AG04449 (cell line): ENCODE results near the gene FSIP2.
"Not testable (repeated sequence)": the region's sequence is repeated elsewhere in the genome, so short reads cannot be mapped to it uniquely, and the experiment has no call there.

Experiments used
- CTCF ChIA-PET: fragments of 350-600 bp; formaldehyde crosslinking; extraction: SDS; loops from one replicate; lab custom pipeline; 2021; ENCODE audit warnings: antibody characterized with exemption; lab: Yijun Ruan, JAX
- POLR2A ChIA-PET: fragments of 400-600, 350-600 bp; formaldehyde crosslinking; extraction: SDS; loops from one replicate; lab custom pipeline; 2020; ENCODE audit warnings: antibody characterized with exemption, inconsistent platforms; lab: Yijun Ruan, JAX
- DNase-seq: peaks from one replicate; pipeline ENCODE4 v3.0.0-alpha.2; 2010; ENCODE audit warnings: low read depth, low spot score
- H3K4me3 ChIP-seq: 2 replicates; pipeline ENCODE4 v1.5.1; 2011; ENCODE audit warnings: low read depth, mild to moderate bottlenecking, control low read depth, low read length
- CTCF ChIP-seq: IDR thresholded peaks from one replicate; pipeline ENCODE4 v1.5.1; 2011; ENCODE audit warnings: mild to moderate bottlenecking, moderate library complexity, low read length, control low read depth, inconsistent platforms; ENCODE audit not compliant: insufficient read depth; ENCODE audit errors: missing control alignments

The FSIP2 gene

DNA sequence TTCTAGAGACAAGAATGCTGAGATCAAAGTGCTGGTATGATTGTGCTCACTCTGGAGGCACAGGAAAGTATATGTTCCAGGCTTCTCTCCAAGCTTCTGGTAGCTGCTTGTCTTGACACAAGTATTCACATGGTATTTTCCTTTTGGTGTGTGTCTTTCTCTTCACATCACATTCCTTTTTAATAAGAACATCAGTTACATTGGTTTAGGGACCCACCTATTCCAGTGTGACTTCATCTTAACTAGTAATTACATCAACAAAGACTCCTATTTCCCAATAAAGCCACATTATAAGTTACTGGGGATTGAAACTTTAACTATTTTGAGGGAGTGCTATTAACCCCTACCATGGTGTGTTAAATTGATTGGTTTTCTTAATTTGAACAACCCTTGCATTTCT lies 119.1 kb downstream of the FSIP2 start:
- no peak for TF ChIP-seq CTCF
- no peak overlapping the region for H3K4me3 ChIP-seq
- POLR2A ChIA-PET, result no interaction called here
- DNase-seq, result no peak
- CTCF ChIA-PET, result no interaction called here

DNA sequence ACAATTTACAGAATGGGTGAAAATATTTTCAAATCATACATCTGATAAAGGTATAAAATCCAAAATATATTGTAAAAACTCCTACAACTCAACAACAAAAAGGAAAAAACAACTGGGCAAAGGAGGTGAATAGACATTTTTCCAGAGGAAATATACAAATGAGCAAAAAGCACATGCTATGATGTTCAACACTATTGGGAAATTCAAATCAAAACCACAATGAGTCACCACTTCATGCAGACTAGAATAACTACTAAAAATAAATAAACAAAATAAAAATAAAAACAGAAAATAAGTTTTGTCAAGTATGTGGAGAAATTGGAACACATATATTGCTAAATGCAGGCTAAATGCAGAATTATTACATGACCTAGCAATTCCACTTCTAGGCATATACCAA lies 120.9 kb downstream of the FSIP2 start:
- POLR2A ChIA-PET, result no interaction called here
- TF ChIP-seq CTCF, result no peak
- CTCF ChIA-PET, result no interaction called here
- DNase-seq, result no peak
- H3K4me3 ChIP-seq, result no peak overlapping the region

- CTCF ChIA-PET, result no interaction called here
- POLR2A ChIA-PET, result no interaction called here
- no peak overlapping the region for H3K4me3 ChIP-seq
- no peak for TF ChIP-seq CTCF
- no peak for DNase-seq
Measured at GRCh38 chr2:185860321-185860720, 121.7 kb downstream of the FSIP2 start.

DNA sequence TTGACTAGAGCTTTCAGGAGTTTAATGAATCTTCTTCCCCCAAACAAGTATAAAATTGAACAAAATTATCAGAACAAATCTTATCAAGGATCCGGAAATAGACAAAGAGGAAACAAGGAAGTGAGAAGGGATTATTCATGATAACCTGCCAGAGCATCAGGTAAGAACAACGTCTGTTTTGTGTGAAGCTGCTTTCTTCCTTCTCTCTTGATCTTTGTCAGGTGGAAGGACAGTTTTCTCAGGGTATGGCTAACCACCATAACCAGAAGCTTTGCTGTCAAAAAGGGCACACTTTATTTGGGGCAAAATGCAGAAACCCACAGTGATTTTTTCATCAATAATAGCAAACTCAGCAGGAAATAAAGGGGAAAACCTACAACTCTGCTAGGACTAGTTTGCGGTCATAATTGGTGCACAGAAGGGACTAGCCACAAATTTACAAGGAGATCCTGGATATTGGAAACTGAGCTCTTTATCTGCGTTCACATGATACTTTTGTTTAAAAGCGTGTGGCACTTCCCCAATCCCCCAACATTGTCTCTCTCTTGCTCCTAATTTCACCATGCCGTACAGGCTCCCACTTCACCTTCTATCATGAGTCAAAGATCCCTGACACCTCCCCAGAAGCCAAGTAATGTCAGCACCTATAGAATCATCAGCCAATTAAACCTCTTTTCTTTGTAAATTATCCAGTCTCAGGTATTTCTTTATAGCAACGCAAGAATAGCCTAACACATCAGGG lies 124.2 kb downstream of the FSIP2 start:
- TF ChIP-seq CTCF, result no peak
- CTCF ChIA-PET, result no interaction called here
- H3K4me3 ChIP-seq, result no peak overlapping the region
- no peak for DNase-seq
- POLR2A ChIA-PET, result no interaction called here

GRCh38 chr2:185864468-185865260 lies 126.1 kb downstream of the FSIP2 start:
- H3K4me3 ChIP-seq, DNase-seq, CTCF ChIA-PET, POLR2A ChIA-PET: not testable (repeated sequence)

GRCh38 chr2:185875136-185875931 lies 136.7 kb downstream of the FSIP2 start:
- no peak for TF ChIP-seq CTCF
- ChIA-PET CTCF (no interaction called here), POLR2A (no interaction called here)
- no peak for DNase-seq
- H3K4me3 ChIP-seq, result no peak overlapping the region
